GM23338 (cell line): Measurements from ENCODE around the gene C6orf52.
"Not testable (repeated sequence)": the region's sequence is repeated elsewhere in the genome, so short reads cannot be mapped to it uniquely, and the experiment has no call there.

Experiments used
- CREB1 ChIP-seq: fragments of 250-450 bp; sonication (Bioruptor Pico); IDR thresholded peaks from 2 replicates; pipeline ENCODE4 v1.5.0; 2020; ENCODE audit warnings: low read depth, mild to moderate bottlenecking, moderate library complexity
- EZH2 ChIP-seq: fragments of 200-600 bp; sonication (generic); IDR thresholded peaks from one replicate; pipeline ENCODE4 v1.8.0; 2017; ENCODE audit warnings: antibody characterized with exemption, mild to moderate bottlenecking, low read depth; ENCODE audit not compliant: unreplicated experiment
- EZH2phosphoT487 ChIP-seq: fragments of 200-600 bp; sonication (generic); IDR thresholded peaks from one replicate; pipeline ENCODE4 v1.8.1; 2018; ENCODE audit warnings: antibody characterized with exemption; ENCODE audit not compliant: unreplicated experiment
- JUNB ChIP-seq: IDR thresholded peaks from one replicate; pipeline ENCODE4 v1.6.1; 2016; ENCODE audit warnings: antibody characterized with exemption; ENCODE audit not compliant: unreplicated experiment
- POLR2AphosphoS5 ChIP-seq: IDR thresholded peaks from 2 replicates; pipeline ENCODE4 v1.6.1; 2016; ENCODE audit warnings: antibody characterized with exemption, low read depth
- REST ChIP-seq: IDR thresholded peaks from one replicate; pipeline ENCODE4 v1.6.1; 2018; ENCODE audit warnings: antibody characterized with exemption; ENCODE audit not compliant: unreplicated experiment
- ZNF114 ChIP-seq: fragments of 250-450 bp; sonication (Bioruptor Pico); IDR thresholded peaks from 2 replicates; pipeline ENCODE4 v1.5.0; 2020; ENCODE audit warnings: mild to moderate bottlenecking, moderate library complexity
- TF ChIP-seq, protein P1 (sequence below), 2 experiments: fragments of 200-600 bp in 1 of 2; sonication (generic) in 1 of 2; conservative IDR thresholded peaks; 2 replicates each; pipeline versions ENCODE4 v1.5.1 to v1.6.1; 2016 to 2017; ENCODE audit warnings: antibody characterized with exemption in 2 of 2, low read depth in 2 of 2, mild to moderate bottlenecking in 2 of 2, moderate library complexity in 1 of 2

- not testable (repeated sequence) for TF ChIP-seq EZH2; JUNB; POLR2AphosphoS5; EZH2phosphoT487; CREB1 (CRISPR knock-in tag); REST; ZNF114 (CRISPR knock-in tag)
- TF ChIP-seq, protein P1, sequence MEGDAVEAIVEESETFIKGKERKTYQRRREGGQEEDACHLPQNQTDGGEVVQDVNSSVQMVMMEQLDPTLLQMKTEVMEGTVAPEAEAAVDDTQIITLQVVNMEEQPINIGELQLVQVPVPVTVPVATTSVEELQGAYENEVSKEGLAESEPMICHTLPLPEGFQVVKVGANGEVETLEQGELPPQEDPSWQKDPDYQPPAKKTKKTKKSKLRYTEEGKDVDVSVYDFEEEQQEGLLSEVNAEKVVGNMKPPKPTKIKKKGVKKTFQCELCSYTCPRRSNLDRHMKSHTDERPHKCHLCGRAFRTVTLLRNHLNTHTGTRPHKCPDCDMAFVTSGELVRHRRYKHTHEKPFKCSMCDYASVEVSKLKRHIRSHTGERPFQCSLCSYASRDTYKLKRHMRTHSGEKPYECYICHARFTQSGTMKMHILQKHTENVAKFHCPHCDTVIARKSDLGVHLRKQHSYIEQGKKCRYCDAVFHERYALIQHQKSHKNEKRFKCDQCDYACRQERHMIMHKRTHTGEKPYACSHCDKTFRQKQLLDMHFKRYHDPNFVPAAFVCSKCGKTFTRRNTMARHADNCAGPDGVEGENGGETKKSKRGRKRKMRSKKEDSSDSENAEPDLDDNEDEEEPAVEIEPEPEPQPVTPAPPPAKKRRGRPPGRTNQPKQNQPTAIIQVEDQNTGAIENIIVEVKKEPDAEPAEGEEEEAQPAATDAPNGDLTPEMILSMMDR (conservative IDR thresholded peaks at IDR 0.05; ENCODE audit: low read depth in 2 of 2): peak in 1 of 2 experiments; percentile 12; a peak in 1 of 4 replicates
Measured at GRCh38 chr6:10720960-10721849, 26.8 kb upstream of the C6orf52 start.
